AG10803 (cell line): Measurements from ENCODE around the gene GLIPR2.

Experiments used
- DNase-seq: peaks from one replicate; pipeline ENCODE4 v3.0.0; 2010; ENCODE audit warnings: low read depth
- H3K4me3 ChIP-seq: 2 replicates; pipeline ENCODE4 v1.5.1; 2011; ENCODE audit warnings: mild to moderate bottlenecking, low read length, control low read depth
- TF ChIP-seq, protein P1 (sequence below): conservative IDR thresholded peaks from 2 replicates; pipeline ENCODE4 v1.5.1; 2011; ENCODE audit warnings: mild to moderate bottlenecking, low read length, control low read depth, inconsistent platforms

GLIPR2 gene

DNA sequence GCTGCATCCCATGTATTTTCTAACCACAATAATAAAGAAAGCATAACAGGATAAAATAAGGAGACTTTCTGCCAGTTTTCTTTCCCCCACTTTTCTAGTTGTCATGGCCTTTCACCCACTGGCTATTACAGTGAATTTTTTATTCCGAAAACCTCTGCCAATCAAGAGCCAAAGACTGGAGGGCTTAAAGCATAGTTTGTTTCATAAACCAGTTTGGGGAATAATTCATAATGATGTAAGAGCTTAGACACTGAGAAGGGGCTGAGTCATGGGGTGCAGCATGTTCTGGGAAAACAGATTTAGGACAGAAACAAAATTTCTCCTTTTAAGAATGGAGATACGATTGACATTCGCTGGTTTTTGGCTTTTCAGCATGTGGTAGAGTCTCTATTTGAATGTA, 4.4 kb upstream of the GLIPR2 start:
- H3K4me3 ChIP-seq, result no peak overlapping the region
- TF ChIP-seq, protein P1, sequence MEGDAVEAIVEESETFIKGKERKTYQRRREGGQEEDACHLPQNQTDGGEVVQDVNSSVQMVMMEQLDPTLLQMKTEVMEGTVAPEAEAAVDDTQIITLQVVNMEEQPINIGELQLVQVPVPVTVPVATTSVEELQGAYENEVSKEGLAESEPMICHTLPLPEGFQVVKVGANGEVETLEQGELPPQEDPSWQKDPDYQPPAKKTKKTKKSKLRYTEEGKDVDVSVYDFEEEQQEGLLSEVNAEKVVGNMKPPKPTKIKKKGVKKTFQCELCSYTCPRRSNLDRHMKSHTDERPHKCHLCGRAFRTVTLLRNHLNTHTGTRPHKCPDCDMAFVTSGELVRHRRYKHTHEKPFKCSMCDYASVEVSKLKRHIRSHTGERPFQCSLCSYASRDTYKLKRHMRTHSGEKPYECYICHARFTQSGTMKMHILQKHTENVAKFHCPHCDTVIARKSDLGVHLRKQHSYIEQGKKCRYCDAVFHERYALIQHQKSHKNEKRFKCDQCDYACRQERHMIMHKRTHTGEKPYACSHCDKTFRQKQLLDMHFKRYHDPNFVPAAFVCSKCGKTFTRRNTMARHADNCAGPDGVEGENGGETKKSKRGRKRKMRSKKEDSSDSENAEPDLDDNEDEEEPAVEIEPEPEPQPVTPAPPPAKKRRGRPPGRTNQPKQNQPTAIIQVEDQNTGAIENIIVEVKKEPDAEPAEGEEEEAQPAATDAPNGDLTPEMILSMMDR, result no peak
- peak; percentile 44 for DNase-seq

DNA sequence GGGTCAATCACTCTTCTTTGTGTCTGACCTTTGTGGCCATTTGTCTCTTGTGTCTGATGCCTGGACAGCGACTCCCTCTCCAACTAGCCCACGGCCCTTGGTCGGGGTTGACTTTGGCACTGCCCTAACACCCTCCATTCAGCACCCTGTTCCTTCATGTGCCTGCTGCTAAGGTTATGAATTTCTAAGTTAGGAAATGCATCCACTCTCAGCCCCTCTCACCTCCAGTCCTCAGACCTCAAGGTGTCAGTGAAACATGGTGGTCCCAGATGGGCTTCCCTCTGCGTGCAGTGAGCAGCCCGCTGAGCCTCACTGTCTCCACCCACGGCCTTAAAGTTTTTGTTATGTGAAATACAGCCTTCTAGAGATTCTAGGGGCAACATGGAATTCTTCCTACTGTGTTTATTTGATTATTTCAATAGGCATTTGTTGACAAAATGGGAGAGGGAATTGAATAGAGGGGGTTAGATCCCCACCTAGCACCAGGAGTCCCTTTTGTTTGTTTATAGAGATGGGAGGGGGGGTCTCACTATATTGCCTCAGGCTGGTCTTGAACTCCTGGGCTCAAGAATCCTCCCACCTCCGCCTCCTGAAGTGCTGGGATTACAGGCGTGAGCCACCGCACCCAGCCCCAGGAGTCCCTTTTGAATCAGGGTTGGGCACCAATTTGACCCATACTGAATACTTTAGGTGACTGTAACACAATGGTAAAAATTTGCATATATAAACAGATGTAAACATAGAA, 1.6 kb upstream of the GLIPR2 start:
- DNase-seq, result no peak
- H3K4me3 ChIP-seq, result no peak overlapping the region
- TF ChIP-seq, protein P1, result no peak

DNA sequence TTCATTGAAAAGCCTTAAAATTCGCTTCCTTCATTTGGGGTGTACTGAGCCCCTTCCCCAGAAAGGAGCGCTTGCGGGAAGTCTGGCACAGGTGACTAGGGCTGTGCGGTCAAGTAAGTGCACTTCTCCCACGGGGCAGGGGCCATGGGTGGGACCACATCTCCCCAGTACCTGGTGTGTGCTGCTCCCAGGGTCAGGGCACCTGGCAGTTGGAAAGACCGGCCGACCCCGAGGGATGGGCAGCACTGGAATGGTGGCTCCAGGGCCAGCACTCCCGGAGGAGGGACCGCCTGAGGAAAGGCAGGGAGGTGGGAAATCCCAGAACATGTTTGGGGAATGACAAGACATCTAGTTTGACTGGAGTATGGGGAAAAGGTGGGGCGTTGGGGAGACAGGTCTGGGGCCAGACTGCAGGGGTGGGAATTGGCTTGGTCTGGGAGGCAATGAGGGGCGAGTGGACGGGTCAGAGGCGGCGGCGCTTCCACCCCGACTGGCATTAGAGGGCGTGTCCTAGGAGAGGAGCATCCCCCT, 727 bp upstream of the GLIPR2 start:
- no peak for DNase-seq
- H3K4me3 ChIP-seq, result peak overlapping the region; percentile 75
- TF ChIP-seq, protein P1, result no peak

DNA sequence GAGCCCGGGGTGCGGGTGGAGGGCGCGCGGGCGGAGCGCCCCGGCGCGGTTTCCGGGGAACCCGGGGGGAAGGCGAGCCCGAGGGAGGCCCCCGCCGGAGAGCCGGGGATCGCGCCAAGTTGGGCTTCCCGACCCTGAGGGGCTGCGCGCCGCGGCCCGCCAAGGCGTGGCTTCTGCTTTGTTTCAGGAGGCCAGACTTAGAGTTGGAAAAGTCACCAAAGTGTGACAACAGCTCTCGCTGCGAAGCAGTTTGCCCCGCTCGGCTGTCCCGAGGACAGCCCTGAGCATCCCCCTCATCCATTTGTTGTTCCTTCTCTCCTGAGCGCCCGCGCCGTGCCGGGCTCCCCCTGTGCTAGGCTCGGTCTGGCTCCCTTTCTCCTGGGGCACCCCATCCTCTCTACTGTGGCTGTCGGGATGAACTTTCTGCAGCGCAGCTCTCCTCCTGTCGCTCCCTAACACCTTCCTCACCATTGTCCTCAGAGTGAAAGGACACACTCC, 410 bp downstream of the GLIPR2 start:
- DNase-seq, result no peak
- H3K4me3 ChIP-seq, result peak overlapping the region; percentile 75
- TF ChIP-seq, protein P1, result no peak

DNA sequence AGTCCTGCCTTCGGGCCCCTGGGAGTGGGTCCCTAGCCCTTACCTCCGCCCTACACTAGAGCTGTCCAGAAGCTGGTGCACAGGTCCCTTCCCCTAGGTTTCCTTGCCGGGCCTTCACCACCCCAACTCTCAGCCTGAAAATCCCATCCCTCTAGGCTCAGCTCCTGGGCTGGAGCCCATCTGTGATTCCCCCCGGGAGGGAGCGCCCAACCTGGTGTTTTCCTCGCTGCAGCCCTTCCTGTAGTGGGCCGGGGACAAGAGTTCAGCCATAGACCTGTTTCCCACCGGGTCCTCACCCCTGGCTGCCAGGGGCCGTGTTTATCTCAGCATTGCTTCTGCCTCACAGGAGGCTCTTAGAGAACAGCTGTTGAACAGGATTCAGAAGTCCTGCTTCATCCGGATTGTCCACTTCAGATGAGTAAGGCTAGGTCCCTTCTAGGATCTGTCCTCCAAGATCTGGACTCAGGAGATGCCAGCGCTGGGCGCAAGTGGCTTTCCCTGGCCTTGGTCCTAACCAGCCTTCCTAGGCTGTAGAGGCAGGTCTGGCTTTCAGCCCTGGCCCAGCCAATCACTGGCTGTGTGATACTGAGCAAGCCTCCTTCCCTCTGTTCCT, 965 bp downstream of the GLIPR2 start:
- DNase-seq, result peak; percentile 31
- TF ChIP-seq, protein P1, result no peak
- peak overlapping the region; percentile 75 for H3K4me3 ChIP-seq

DNA sequence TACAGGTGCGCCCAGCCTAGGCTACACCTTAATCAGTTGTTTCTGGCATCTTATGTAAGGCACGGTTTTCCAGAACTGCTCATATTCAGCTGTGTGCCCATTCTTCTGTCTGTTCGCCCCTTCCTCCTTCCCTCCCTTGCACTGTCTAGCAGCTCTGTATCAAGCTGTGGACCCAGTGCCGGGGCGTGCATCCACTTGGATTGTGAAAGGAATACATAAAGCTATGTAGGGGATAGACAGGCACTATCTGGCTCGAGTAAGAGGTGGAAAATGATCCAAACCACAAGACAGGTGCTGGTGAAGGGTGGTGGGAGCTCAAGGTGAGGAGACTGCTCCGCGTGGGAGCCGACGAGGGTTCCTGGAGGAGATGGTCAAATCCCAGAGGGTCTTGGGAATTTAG, 2.0 kb downstream of the GLIPR2 start:
- no peak overlapping the region for H3K4me3 ChIP-seq
- TF ChIP-seq, protein P1, result no peak
- no peak for DNase-seq
